SK-N-SH treated with all-trans-retinoic acid at 6 μM for 48 hours (cell line): ENCODE measurements around the gene WDR20.

Experiments used
- ATAC-seq: fragments of 200-7000 bp; cut with Tn5 transposase; 3 replicates; pipeline ENCODE4 v1.9.1; 2020; ENCODE audit warnings: mild to moderate bottlenecking, moderate library complexity
- ARNTL ChIP-seq: fragments of 450-650 bp; formaldehyde crosslinking; IDR thresholded peaks from 2 replicates; pipeline ENCODE4 v1.5.0; 2020; ENCODE audit warnings: low read depth, mild to moderate bottlenecking, moderate library complexity, borderline replicate concordance
- BACH2 ChIP-seq: fragments of 250-450 bp; sonication (Bioruptor Pico); IDR thresholded peaks from 2 replicates; pipeline ENCODE4 v1.9.0; 2021; ENCODE audit warnings: mild to moderate bottlenecking, borderline replicate concordance
- ESRRG ChIP-seq: fragments of 250-450 bp; sonication (Bioruptor Pico); IDR thresholded peaks from 2 replicates; pipeline ENCODE4 v1.6.1; 2021; ENCODE audit warnings: mild to moderate bottlenecking
- GLIS3 ChIP-seq: fragments of 250-450 bp; sonication (Bioruptor Pico); IDR thresholded peaks from 2 replicates; pipeline ENCODE4 v1.5.0; 2020; ENCODE audit warnings: mild to moderate bottlenecking, moderate library complexity
- OSR1 ChIP-seq: fragments of 250-450 bp; sonication (Bioruptor Pico); IDR thresholded peaks from 2 replicates; pipeline ENCODE4 v1.8.0; 2022; ENCODE audit warnings: moderate library complexity, mild to moderate bottlenecking, inconsistent platforms
- RARB ChIP-seq: fragments of 250-450 bp; sonication (Bioruptor Pico); IDR thresholded peaks from 2 replicates; pipeline ENCODE4 v1.8.0; 2021; ENCODE audit warnings: mild to moderate bottlenecking, moderate library complexity
- SNAI2 ChIP-seq: fragments of 250-450 bp; sonication (Bioruptor Pico); IDR thresholded peaks from 2 replicates; pipeline ENCODE4 v1.5.0; 2020; ENCODE audit warnings: mild to moderate bottlenecking, moderate library complexity
- TCF4 ChIP-seq: fragments of 250-450 bp; sonication (Bioruptor Pico); IDR thresholded peaks from 2 replicates; pipeline ENCODE4 v1.8.0; 2021; ENCODE audit warnings: mild to moderate bottlenecking, moderate library complexity, borderline replicate concordance
- TOX ChIP-seq: fragments of 250-450 bp; sonication (Bioruptor Pico); IDR thresholded peaks from 2 replicates; pipeline ENCODE4 v1.8.0; 2021; ENCODE audit warnings: mild to moderate bottlenecking, moderate library complexity, borderline replicate concordance
- ZC3H10 ChIP-seq: fragments of 250-450 bp; sonication (Bioruptor Pico); IDR thresholded peaks from 2 replicates; pipeline ENCODE4 v1.5.1; 2021; ENCODE audit warnings: mild to moderate bottlenecking, moderate library complexity
- ZFP3 ChIP-seq: fragments of 250-450 bp; sonication (Bioruptor Pico); IDR thresholded peaks from 2 replicates; pipeline ENCODE4 v1.5.0; 2020; ENCODE audit warnings: mild to moderate bottlenecking, moderate library complexity
- ZNF565 ChIP-seq: fragments of 450-650 bp; formaldehyde crosslinking; conservative IDR thresholded peaks from 2 replicates; pipeline ENCODE4 v1.5.0; 2020; ENCODE audit warnings: low read depth, mild to moderate bottlenecking, moderate library complexity
- ZNF70 ChIP-seq: fragments of 450-650 bp; formaldehyde crosslinking; IDR thresholded peaks from 2 replicates; pipeline ENCODE4 v1.5.0; 2020; ENCODE audit warnings: mild to moderate bottlenecking, moderate library complexity
- ZNF8 ChIP-seq: fragments of 450-650 bp; formaldehyde crosslinking; IDR thresholded peaks from 2 replicates; pipeline ENCODE4 v1.5.0; 2020; ENCODE audit warnings: mild to moderate bottlenecking, moderate library complexity
- TF ChIP-seq, protein P1 (sequence below): fragments of 250-450 bp; sonication (Bioruptor Pico); IDR thresholded peaks from 2 replicates; pipeline ENCODE4 v1.5.1; 2020; ENCODE audit warnings: low read depth, mild to moderate bottlenecking, moderate library complexity
- TF ChIP-seq, protein P2 (sequence below): fragments of 250-450 bp; sonication (Bioruptor Pico); IDR thresholded peaks from 2 replicates; pipeline ENCODE4 v1.5.1; 2021; ENCODE audit warnings: mild to moderate bottlenecking, moderate library complexity
- TF ChIP-seq, protein P3 (sequence below): fragments of 250-450 bp; sonication (Bioruptor Pico); IDR thresholded peaks from 2 replicates; pipeline ENCODE4 v1.8.0; 2021; ENCODE audit warnings: low read depth, mild to moderate bottlenecking, moderate library complexity, borderline replicate concordance

WDR20 gene

GRCh38 chr14:102197317-102197853 lies 57.7 kb downstream of the WDR20 start:
- TF ChIP-seq OSR1 (CRISPR knock-in tag) (no peak), TOX (no peak), ZFP3 (no peak), ZC3H10 (no peak)
- TF ChIP-seq, protein P1, sequence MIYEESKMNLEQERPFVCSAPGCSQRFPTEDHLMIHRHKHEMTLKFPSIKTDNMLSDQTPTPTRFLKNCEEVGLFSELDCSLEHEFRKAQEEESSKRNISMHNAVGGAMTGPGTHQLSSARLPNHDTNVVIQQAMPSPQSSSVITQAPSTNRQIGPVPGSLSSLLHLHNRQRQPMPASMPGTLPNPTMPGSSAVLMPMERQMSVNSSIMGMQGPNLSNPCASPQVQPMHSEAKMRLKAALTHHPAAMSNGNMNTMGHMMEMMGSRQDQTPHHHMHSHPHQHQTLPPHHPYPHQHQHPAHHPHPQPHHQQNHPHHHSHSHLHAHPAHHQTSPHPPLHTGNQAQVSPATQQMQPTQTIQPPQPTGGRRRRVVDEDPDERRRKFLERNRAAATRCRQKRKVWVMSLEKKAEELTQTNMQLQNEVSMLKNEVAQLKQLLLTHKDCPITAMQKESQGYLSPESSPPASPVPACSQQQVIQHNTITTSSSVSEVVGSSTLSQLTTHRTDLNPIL (CRISPR knock-in tag): no peak
- TF ChIP-seq, all 23 proteins: peak for 0
- no peak for ATAC-seq

- ATAC-seq: no peak
- TF ChIP-seq ZNF565 (CRISPR knock-in tag) (no peak), ZNF70 (CRISPR knock-in tag) (no peak), ZFP3 (no peak), ZC3H10 (no peak), SNAI2 (CRISPR knock-in tag) (no peak), ARNTL (CRISPR knock-in tag) (no peak)
Measured at GRCh38 chr14:102200690-102201352, 61.1 kb downstream of the WDR20 start.

DNA sequence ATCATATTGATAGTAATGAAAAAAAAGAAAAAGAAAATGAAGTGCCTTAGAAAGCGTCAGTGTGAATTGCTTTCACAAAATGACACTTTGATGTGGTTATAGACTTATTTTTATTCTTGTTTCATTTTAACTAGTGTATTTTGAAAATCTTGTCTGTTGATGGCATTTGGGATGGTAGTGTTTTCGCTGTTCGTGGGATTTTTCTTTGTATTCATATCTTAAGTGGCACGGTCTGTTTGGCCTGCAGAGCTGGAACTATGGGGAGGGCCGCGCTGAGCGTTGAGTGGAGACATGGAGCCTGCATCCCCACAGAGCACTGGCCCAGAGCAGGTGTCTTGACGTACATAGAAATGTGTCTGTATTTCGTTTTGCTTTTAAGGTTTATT lies 61.6 kb downstream of the WDR20 start:
- TF ChIP-seq ZNF70 (CRISPR knock-in tag): no peak
- no peak for TF ChIP-seq ZNF8 (CRISPR knock-in tag)
- no peak for TF ChIP-seq ZFP3
- TF ChIP-seq, protein P2, sequence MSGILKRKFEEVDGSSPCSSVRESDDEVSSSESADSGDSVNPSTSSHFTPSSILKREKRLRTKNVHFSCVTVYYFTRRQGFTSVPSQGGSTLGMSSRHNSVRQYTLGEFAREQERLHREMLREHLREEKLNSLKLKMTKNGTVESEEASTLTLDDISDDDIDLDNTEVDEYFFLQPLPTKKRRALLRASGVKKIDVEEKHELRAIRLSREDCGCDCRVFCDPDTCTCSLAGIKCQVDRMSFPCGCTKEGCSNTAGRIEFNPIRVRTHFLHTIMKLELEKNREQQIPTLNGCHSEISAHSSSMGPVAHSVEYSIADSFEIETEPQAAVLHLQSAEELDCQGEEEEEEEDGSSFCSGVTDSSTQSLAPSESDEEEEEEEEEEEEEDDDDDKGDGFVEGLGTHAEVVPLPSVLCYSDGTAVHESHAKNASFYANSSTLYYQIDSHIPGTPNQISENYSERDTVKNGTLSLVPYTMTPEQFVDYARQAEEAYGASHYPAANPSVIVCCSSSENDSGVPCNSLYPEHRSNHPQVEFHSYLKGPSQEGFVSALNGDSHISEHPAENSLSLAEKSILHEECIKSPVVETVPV (CRISPR knock-in tag): no peak
- TF ChIP-seq SNAI2 (CRISPR knock-in tag): no peak
- no peak for TF ChIP-seq OSR1 (CRISPR knock-in tag)
- no peak for TF ChIP-seq GLIS3 (CRISPR knock-in tag)
- no peak for TF ChIP-seq ZNF565 (CRISPR knock-in tag)
- TF ChIP-seq ESRRG: no peak
- TF ChIP-seq, protein P3, sequence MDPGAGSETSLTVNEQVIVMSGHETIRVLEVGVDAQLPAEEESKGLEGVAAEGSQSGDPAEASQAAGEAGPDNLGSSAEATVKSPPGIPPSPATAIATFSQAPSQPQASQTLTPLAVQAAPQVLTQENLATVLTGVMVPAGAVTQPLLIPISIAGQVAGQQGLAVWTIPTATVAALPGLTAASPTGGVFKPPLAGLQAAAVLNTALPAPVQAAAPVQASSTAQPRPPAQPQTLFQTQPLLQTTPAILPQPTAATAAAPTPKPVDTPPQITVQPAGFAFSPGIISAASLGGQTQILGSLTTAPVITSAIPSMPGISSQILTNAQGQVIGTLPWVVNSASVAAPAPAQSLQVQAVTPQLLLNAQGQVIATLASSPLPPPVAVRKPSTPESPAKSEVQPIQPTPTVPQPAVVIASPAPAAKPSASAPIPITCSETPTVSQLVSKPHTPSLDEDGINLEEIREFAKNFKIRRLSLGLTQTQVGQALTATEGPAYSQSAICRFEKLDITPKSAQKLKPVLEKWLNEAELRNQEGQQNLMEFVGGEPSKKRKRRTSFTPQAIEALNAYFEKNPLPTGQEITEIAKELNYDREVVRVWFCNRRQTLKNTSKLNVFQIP: no peak
- TF ChIP-seq ZC3H10: no peak
- no peak for TF ChIP-seq RARB (CRISPR knock-in tag)
- no peak for TF ChIP-seq TCF4 (CRISPR knock-in tag)
- TF ChIP-seq TOX: no peak
- TF ChIP-seq, protein P1 (CRISPR knock-in tag): no peak
- TF ChIP-seq, all 23 proteins: peak for 0
- no peak for ATAC-seq

DNA sequence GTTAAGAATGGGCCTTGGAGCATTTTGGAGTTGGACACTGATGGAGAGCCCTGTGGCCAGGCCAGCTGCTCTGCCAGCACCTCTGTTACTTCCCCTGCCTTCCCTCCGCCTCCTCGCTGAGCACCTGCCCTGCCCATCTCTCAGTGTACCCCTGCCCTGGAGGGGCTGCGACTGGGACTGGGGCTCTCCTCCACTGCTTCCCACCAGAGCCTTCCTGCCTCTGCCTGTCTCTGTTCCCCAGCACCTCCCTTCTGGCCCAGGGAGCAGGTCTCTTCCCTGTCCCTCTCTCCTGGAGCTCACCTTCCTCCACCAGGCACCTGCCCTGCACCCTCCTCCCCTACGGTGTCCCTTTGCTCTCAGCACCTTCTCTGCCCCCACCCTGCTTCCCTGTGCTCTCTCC lies 62.1 kb downstream of the WDR20 start:
- no peak for TF ChIP-seq RARB (CRISPR knock-in tag)
- TF ChIP-seq ZFP3: no peak
- TF ChIP-seq BACH2: no peak
- TF ChIP-seq, protein P1 (CRISPR knock-in tag): no peak
- no peak for TF ChIP-seq SNAI2 (CRISPR knock-in tag)
- TF ChIP-seq, all 23 proteins: peak for 0
- ATAC-seq: no peak; the same call in 2 of the 3 replicates

- ATAC-seq: no peak
- TF ChIP-seq ZNF565 (CRISPR knock-in tag) (no peak), ZFP3 (no peak)
Measured at GRCh38 chr14:102202944-102203343, 63.2 kb downstream of the WDR20 start.
